NB4 (cell line): ENCODE measurements around the gene VEGFB.

Experiments used
- DNase-seq: peaks from one replicate; pipeline ENCODE4 v3.0.0; 2010; ENCODE audit warnings: low read depth
- H3K4me3 ChIP-seq: one replicate; pipeline ENCODE4 v1.5.1; 2011; ENCODE audit warnings: mild to moderate bottlenecking, low read depth, low read length, moderate library complexity
- CTCF ChIP-seq: IDR thresholded peaks from one replicate; pipeline ENCODE4 v1.5.1; 2012; ENCODE audit warnings: low read depth, low read length
- MAX ChIP-seq: IDR thresholded peaks from 2 replicates; pipeline ENCODE4 v1.6.1; 2011; ENCODE audit warnings: low read depth, low read length
- MYC ChIP-seq: IDR thresholded peaks from 2 replicates; pipeline ENCODE4 v1.6.1; 2011; ENCODE audit warnings: low read depth, low read length
- POLR2A ChIP-seq: IDR thresholded peaks from 2 replicates; pipeline ENCODE4 v1.6.1; 2011; ENCODE audit warnings: mild to moderate bottlenecking; ENCODE audit not compliant: insufficient read length; ENCODE audit errors: extremely low read depth

VEGFB gene, protein sequence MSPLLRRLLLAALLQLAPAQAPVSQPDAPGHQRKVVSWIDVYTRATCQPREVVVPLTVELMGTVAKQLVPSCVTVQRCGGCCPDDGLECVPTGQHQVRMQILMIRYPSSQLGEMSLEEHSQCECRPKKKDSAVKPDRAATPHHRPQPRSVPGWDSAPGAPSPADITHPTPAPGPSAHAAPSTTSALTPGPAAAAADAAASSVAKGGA

DNA sequence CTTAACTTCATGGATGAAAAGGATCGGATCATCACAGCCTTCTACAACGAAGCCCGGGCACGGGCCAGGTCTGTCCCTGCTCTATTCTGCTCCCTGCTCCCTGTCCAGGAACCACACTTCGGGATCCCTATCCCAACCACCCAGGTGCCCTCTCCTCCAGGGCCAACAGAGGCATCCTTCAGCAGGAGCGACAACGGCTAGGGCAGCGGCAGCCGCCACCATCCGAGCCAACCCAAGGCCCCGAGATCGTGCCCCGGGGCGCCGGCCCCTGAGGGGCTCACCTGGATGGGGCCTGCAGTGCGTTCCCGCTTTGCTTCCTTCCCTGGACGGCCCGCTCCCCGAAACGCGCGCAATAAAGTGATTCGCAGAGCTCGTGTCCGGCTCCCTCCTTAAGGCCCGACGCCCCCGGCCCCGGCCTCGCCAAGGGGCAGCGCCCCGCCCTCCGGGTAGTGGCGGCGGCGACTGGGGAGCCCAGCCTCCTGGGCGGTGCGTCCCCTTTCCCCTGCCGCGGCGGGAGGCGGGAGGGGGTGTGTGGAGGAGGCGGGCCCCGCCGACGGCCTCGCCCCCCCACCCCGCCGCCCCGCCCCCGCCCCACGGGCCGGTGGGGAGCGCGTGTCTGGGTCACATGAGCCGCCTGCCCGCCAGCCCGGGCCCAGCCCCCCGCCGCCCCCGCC, at the start of gene VEGFB:
Gene VEGFB, plus strand, starts transcription at position 672 of the 674 bp plus-strand sequence. CDS start 250 bp downstream, outside the sequence.
- peak; percentile 67 for DNase-seq

GRCh38 chr11:64185175-64185692, 49.1 kb upstream of the VEGFB start:
- TF ChIP-seq MYC = peak; percentile 82
- peak; percentile 96 for TF ChIP-seq POLR2A
- TF ChIP-seq MAX = peak; percentile 93
- TF ChIP-seq CTCF = no peak
- H3K4me3 ChIP-seq = peak overlapping the region; percentile 79
- no peak for DNase-seq

More for the DNA sequence above, at the start of gene VEGFB:
- H3K4me3 ChIP-seq = peak within 1 kb of the TSS; percentile 42
- TF ChIP-seq MYC (no peak), MAX (no peak), POLR2A (no peak), CTCF (no peak)

DNA sequence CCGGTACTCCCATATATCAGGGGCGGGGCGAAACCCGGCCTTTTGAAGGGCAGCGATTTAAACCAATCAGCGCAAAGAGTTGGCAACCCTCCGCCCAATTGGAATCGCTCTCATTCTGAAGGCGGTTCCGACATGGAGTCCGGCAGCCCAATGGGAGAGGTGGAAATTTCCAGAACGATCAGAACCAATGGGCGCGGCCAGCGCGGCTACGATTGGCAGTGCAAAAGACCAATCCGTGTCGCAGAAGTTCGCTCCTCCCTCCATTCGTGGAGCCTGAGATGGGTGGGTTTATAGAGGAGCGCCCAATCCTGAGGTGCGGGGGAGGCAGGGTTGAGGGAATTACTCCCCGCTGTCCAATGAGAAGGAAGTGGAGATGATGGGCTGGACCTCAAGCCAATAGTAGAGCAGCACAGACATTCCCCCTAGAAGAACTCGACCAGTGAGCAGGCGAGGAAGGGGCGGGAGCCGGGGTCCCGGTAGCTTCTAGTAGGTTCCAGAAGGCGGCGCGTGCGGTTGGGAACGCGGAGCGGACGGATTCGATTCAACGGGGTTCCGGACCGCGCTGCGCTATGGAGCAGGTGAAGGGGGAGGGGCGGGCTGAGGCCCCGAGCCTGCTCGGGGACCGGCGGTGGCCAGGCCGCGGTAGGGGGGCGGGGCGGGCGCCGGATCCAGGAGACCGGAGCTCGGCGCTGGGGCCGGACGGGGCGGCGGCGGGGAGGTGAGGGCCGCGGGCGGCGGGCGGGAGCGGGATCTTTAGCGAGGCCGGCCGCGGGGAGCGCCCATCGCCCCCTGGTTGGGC, 48.5 kb upstream of the VEGFB start, which contains the start of gene STIP1:
Gene STIP1, plus strand, starts transcription at position 479 of the 799 bp plus-strand sequence. Its CDS starts 91 bp downstream, at position 570.
- H3K4me3 ChIP-seq = peak within 1 kb of the TSS; percentile 79
- DNase-seq = peak; percentile 100
- TF ChIP-seq MAX (peak; percentile 82), CTCF (peak; percentile 9), MYC (peak; percentile 91), POLR2A (peak; percentile 79)

GRCh38 chr11:64186492-64187165, 47.8 kb upstream of the VEGFB start:
- no peak for TF ChIP-seq MYC
- no peak for TF ChIP-seq CTCF
- no peak for TF ChIP-seq MAX
- no peak for TF ChIP-seq POLR2A
- DNase-seq = peak; percentile 61

DNA sequence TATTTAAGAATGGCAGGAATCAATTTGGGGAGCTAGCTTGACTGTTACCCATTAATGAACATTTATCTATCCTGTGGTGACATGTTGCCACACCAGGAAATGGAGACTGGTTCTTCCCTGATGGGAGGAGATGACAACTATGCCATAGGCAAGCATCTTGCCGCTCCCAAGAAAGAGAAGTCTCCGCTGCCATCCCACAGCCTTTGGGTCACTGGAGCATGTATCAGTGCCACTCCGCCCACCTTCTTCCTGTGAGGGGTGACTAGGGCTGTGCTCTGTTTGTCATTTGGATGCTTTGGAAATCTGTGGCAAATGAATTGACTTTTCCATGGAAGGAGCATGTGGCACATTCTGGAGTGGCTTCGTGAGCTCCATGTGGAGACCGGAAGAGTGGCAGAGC, 42.0 kb upstream of the VEGFB start:
- H3K4me3 ChIP-seq = no peak overlapping the region
- no peak for TF ChIP-seq MYC
- TF ChIP-seq POLR2A = no peak
- no peak for TF ChIP-seq CTCF
- TF ChIP-seq MAX = no peak
- DNase-seq = no peak

More at GRCh38 chr11:64186492-64187165, 47.8 kb upstream of the VEGFB start:
- H3K4me3 ChIP-seq = no peak overlapping the region
